Right lung (tissue), 5 donors: ENCODE results near the gene SPACA6. TPM values are rescaled to one million over a fixed set of nuclear protein-coding genes. Genes with fewer than 3 reads are reported as not detected.

Experiments
- DNase-seq, 2 donors: peaks; one replicate each; pipeline ENCODE4 v3.0.0-alpha.2; 2013
- polyA plus RNA-seq, 5 donors: library from polyadenylated mRNA; unstranded; fragments of 120-200 nt; gene quantifications; one replicate each; pipeline versions ENCODE4 v1.2.1 to v1.2.3, GENCODE V29; 2013; ENCODE audit warnings: inconsistent platforms in 1 of 5, low replicate concordance in 1 of 5; ENCODE audit not compliant: insufficient read length in 5 of 5, insufficient read depth in 1 of 5

SPACA6 gene
- polyA plus RNA-seq, 5 donors, result 14.7 to 21.7 (median 20.5) TPM

- DNase-seq, result peak; percentile 96 to 98
These were observed 4.2 kb upstream of the SPACA6 start for GRCh38 chr19:51688671-51689571.

- peak; percentile 63 to 72 for DNase-seq
These were observed 3.2 kb upstream of the SPACA6 start for GRCh38 chr19:51689751-51690453.

- DNase-seq, result peak; percentile 92 to 95
These were observed 2.6 kb upstream of the SPACA6 start for GRCh38 chr19:51690454-51691073.

GRCh38 chr19:51691074-51691583 lies 2.0 kb upstream of the SPACA6 start:
- no peak for DNase-seq

- DNase-seq, result peak in 1 of 2 donors; percentile 13
These were observed 1.3 kb upstream of the SPACA6 start for GRCh38 chr19:51691584-51692428.

- DNase-seq, result no peak
These were observed 662 bp upstream of the SPACA6 start for GRCh38 chr19:51692468-51692867.

- DNase-seq, result no peak
These were observed 689 bp downstream of the SPACA6 start for GRCh38 chr19:51693819-51694218.

- DNase-seq, result no peak
These were observed 1.4 kb downstream of the SPACA6 start for GRCh38 chr19:51694318-51695085.

- DNase-seq, result no peak
These were observed 2.0 kb downstream of the SPACA6 start for GRCh38 chr19:51695088-51695487.

- no peak for DNase-seq
These were observed 2.7 kb downstream of the SPACA6 start for GRCh38 chr19:51695702-51696315.

- no peak for DNase-seq
These were observed 3.5 kb downstream of the SPACA6 start for GRCh38 chr19:51696606-51697005.

GRCh38 chr19:51697169-51697776 lies 4.1 kb downstream of the SPACA6 start:
- DNase-seq, result no peak

- DNase-seq, result no peak
These were observed 5.2 kb downstream of the SPACA6 start for GRCh38 chr19:51698296-51698695.

- no peak for DNase-seq
These were observed 6.0 kb downstream of the SPACA6 start for GRCh38 chr19:51699170-51699569.

- DNase-seq, result no peak
These were observed 8.5 kb downstream of the SPACA6 start for GRCh38 chr19:51701468-51702100.

- DNase-seq, result peak; percentile 51 to 63
These were observed 9.1 kb downstream of the SPACA6 start for GRCh38 chr19:51702103-51702824.

GRCh38 chr19:51702825-51703574 lies 9.9 kb downstream of the SPACA6 start:
- peak; percentile 17 to 27 for DNase-seq
